Measurements from ENCODE around the gene NELL1. TPM values are rescaled to one million over a fixed set of nuclear protein-coding genes. Genes with fewer than 3 reads are reported as not detected.

The NELL1 gene
- total and polyA plus RNA-seq, 2 experiments from 2014 or later, result not detected

DNA sequence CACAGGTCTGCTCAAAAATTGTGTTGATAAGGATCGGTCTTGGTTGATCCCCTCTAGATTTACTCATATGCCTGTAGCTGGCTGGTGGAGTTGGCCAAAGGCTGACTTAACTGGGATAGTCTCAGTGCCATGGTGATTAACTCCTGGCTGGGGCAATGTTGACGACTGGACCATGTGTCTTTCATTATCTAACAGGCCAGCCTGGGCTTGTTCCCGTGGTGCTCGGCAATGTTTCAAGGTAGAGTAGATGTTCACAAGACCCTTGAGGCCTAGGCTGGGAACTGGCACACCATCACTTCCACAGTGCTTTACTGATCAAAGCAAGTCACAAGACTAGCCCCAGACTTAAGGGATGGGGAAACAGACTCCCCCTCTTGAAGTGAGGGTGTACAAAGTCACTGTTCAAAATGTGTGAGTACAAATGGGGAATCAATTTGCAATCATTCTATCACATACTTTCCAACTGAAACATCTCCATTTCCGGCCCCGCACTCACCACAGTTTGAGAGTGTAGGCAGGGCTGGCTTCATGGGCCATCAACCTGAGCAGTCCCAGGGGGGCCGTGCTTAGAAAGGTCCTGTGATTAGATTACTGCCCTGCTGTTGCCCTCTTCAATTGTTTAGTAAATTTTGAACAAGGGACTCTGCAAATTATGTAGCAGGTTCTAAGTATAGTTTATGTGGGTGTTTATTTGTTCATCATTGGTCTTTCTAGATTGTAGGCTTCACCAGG, 240.8 kb downstream of the NELL1 start:
- Histone ChIP-seq H3K9ac (no peak overlapping the region), H3K4me2 (ENCODE audit: unreplicated experiment) (no peak overlapping the region), H3K36me3 (ENCODE audit: low read depth) (no peaks in the 10 kb centered on the region), H3K27ac (no peak overlapping the region), H3K27me3 (replicated peaks; ENCODE audit: insufficient read depth) (no peaks in the 10 kb centered on the region), H3F3A (ENCODE audit: insufficient read depth) (no peaks in the 10 kb centered on the region), H3K79me2 (ENCODE audit: insufficient read depth) (no peaks in the 10 kb centered on the region), H3K9me3 (ENCODE audit: low read depth) (no peaks in the 10 kb centered on the region), H3K4me3 (no peak overlapping the region), H3K9me2 (ENCODE audit: insufficient read depth) (no peaks in the 10 kb centered on the region), H2AFZ (no peak overlapping the region), H3K4me1 (ENCODE audit: insufficient read depth) (no peaks in the 10 kb centered on the region), H4K20me1 (ENCODE audit: insufficient read depth) (no peaks in the 10 kb centered on the region)
- no peak for DNase-seq
- TF ChIP-seq EZH2 (IDR thresholded peaks at IDR 0.05; ENCODE audit: insufficient read depth, poor library complexity, severe bottlenecking) (no peak), EZH2phosphoT487 (IDR thresholded peaks at IDR 0.05; ENCODE audit: insufficient read depth, low read depth) (no peak)
- in situ Hi-C loops (cut with MboI), result no loop called here
- 14 to 17% methylated on average over 7 of the region's 7 CpGs for WGBS, 2 experiments (ENCODE audit: low coverage in 1 of 2, low lambda C conversion rate in 2 of 2, missing lambda C conversion rate in 2 of 2)

DNA sequence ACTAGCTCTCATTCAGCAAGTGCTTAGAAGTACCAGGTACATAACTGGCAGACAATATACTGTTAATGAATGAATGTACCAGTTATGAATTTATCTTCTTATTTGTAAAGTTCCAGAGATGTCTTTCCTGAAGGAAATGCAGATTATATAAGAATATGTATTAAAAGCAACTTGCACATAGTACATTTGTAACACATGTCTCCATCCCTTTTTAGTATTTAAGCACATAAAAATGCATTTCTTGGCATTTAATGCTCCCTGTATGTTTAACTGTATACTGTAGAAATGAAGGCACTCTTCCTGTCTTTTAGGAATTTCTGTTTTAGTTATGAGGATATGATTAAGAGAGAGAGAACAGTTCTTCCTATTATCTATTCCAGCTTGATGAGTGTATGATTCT, 241.3 kb downstream of the NELL1 start:
- Histone ChIP-seq H3K36me3 (ENCODE audit: low read depth) (no peaks in the 10 kb centered on the region), H3K79me2 (ENCODE audit: insufficient read depth) (no peaks in the 10 kb centered on the region), H4K20me1 (ENCODE audit: insufficient read depth) (no peaks in the 10 kb centered on the region), H3F3A (ENCODE audit: insufficient read depth) (no peaks in the 10 kb centered on the region), H3K4me1 (ENCODE audit: insufficient read depth) (no peaks in the 10 kb centered on the region), H3K4me2 (ENCODE audit: unreplicated experiment) (no peak overlapping the region), H3K27ac (no peak overlapping the region), H3K9me3 (ENCODE audit: low read depth) (no peaks in the 10 kb centered on the region), H3K27me3 (replicated peaks; ENCODE audit: insufficient read depth) (no peaks in the 10 kb centered on the region), H3K9me2 (ENCODE audit: insufficient read depth) (no peaks in the 10 kb centered on the region), H3K9ac (no peak overlapping the region), H3K4me3 (no peak overlapping the region), H2AFZ (no peak overlapping the region)
- no peak for DNase-seq
- TF ChIP-seq EZH2 (IDR thresholded peaks at IDR 0.05; ENCODE audit: insufficient read depth, poor library complexity, severe bottlenecking) (no peak), EZH2phosphoT487 (IDR thresholded peaks at IDR 0.05; ENCODE audit: insufficient read depth, low read depth) (no peak)
- in situ Hi-C loops (cut with MboI), result no loop called here

DNA sequence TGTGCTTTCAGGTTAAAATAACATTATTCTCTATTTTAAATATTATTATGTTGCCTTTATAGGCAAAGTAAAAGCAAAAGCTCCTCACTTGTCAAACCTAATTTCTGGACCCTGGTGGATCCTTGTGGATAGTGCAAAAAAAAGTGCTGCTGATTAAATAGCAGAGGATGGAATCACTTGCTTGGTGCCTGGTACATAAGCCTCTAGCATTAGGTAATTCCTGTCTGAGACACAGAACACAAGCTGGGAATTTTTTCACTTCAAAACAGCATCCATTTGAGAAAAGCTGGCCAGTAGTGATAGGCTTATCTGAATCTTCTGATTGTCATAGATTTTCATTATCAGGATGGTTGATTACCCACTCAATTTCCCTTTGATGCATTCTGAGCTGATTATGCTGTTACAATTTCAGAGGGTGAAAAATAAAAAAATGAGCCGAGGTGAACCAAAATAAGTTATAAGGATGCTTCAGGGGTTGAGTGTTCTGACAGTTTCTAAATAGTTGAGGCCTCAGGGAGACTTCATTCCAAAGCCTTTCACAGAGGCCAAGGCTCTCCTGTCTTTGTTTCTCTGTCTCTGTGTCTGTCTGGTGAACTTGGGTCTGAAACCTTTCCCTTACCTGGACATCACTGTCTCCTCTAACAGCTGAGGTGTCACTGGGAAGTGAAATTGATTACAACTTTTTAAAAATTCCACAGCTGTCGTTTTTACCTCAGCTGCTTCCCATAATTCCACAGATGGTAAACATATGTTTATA, 242.9 kb downstream of the NELL1 start:
- no peaks in the 10 kb centered on the region for H3K4me1 ChIP-seq (ENCODE audit: insufficient read depth)
- H3F3A ChIP-seq (ENCODE audit: insufficient read depth), result no peaks in the 10 kb centered on the region
- H4K20me1 ChIP-seq (ENCODE audit: insufficient read depth), result no peaks in the 10 kb centered on the region
- in situ Hi-C loops (cut with MboI), result no loop called here
- TF ChIP-seq EZH2 (IDR thresholded peaks at IDR 0.05; ENCODE audit: insufficient read depth, poor library complexity, severe bottlenecking) (no peak), EZH2phosphoT487 (IDR thresholded peaks at IDR 0.05; ENCODE audit: insufficient read depth, low read depth) (no peak)
- WGBS, 2 experiments (ENCODE audit: low coverage in 1 of 2, low lambda C conversion rate in 2 of 2, missing lambda C conversion rate in 2 of 2), result 2 to 5% methylated on average over 2 of the region's 2 CpGs
- H3K27ac ChIP-seq, result no peak overlapping the region
- no peak overlapping the region for H3K9ac ChIP-seq
- no peaks in the 10 kb centered on the region for H3K27me3 ChIP-seq (replicated peaks; ENCODE audit: insufficient read depth)
- no peaks in the 10 kb centered on the region for H3K9me3 ChIP-seq (ENCODE audit: low read depth)
- no peaks in the 10 kb centered on the region for H3K79me2 ChIP-seq (ENCODE audit: insufficient read depth)
- H3K36me3 ChIP-seq (ENCODE audit: low read depth), result no peaks in the 10 kb centered on the region
- no peak overlapping the region for H3K4me2 ChIP-seq (ENCODE audit: unreplicated experiment)
- no peak overlapping the region for H3K4me3 ChIP-seq
- no peaks in the 10 kb centered on the region for H3K9me2 ChIP-seq (ENCODE audit: insufficient read depth)
- no peak overlapping the region for H2AFZ ChIP-seq
- no peak for DNase-seq

DNA sequence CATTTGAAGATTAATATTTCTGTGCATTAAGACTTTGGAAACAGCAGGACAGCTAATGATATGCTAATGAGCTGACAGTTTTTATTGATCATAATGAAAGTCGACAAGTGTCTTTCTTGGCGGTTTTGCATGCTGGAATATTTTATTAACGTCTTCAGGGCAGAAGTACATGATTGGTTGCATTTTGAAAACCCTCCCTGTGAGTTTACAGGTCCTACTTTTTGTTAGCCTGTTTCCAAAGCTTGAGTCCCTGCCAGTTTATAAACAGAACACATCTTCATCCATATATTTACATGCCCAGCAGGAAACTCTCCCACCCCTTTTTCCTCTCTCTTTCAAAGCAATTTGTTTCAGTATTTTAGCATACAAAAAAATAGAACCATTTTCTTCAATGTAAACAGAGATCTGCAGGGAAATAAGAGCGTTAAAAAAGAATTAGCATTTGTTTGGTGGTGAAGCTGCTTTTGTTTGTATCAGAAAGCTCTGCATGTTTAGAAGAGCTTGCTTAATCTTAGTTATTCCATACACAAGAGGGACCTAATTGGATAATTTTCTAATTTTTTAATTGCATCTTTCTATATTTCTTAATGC, 243.6 kb downstream of the NELL1 start:
- WGBS, 2 experiments (ENCODE audit: low coverage in 1 of 2, low lambda C conversion rate in 2 of 2, missing lambda C conversion rate in 2 of 2), result 27 to 38% methylated on average over 4 of the region's 4 CpGs
- H3K9me3 ChIP-seq (ENCODE audit: low read depth), result no peaks in the 10 kb centered on the region
- no peak overlapping the region for H3K4me3 ChIP-seq
- no peaks in the 10 kb centered on the region for H3F3A ChIP-seq (ENCODE audit: insufficient read depth)
- H3K27me3 ChIP-seq (replicated peaks; ENCODE audit: insufficient read depth), result no peaks in the 10 kb centered on the region
- no peaks in the 10 kb centered on the region for H3K9me2 ChIP-seq (ENCODE audit: insufficient read depth)
- no peak overlapping the region for H3K27ac ChIP-seq
- no peaks in the 10 kb centered on the region for H3K79me2 ChIP-seq (ENCODE audit: insufficient read depth)
- no peak overlapping the region for H3K4me2 ChIP-seq (ENCODE audit: unreplicated experiment)
- H3K4me1 ChIP-seq (ENCODE audit: insufficient read depth), result no peaks in the 10 kb centered on the region
- H3K9ac ChIP-seq, result no peak overlapping the region
- in situ Hi-C loops (cut with MboI), result no loop called here
- no peaks in the 10 kb centered on the region for H4K20me1 ChIP-seq (ENCODE audit: insufficient read depth)
- H3K36me3 ChIP-seq (ENCODE audit: low read depth), result no peaks in the 10 kb centered on the region
- DNase-seq, result no peak
- H2AFZ ChIP-seq, result no peak overlapping the region
- TF ChIP-seq EZH2 (IDR thresholded peaks at IDR 0.05; ENCODE audit: insufficient read depth, poor library complexity, severe bottlenecking) (no peak), EZH2phosphoT487 (IDR thresholded peaks at IDR 0.05; ENCODE audit: insufficient read depth, low read depth) (no peak)
